HCT116 (cell line): Measurements from ENCODE around the gene SAG. TPM values are rescaled to one million over a fixed set of nuclear protein-coding genes. Genes with fewer than 3 reads are reported as not detected.

ENCODE experiments used
- ATAC-seq: fragments of 200-7000 bp; cut with Tn5 transposase; 2 replicates; pipeline ENCODE4 v1.9.1; 2020; ENCODE audit warnings: mild to moderate bottlenecking, moderate library complexity
- BruUV-seq: library from RNA; stranded (reverse); fragments of 400-500 nt; replicated peaks from 2 replicates; lab custom pipeline; 2021; lab: Mats Ljungman, UMichigan
- CTCF ChIA-PET: fragments of 300-600 bp; sonication (Branson Sonifier 250); formaldehyde crosslinking; loops from one replicate; lab custom pipeline; 2021; ENCODE audit warnings: antibody characterized with exemption; lab: Charles Lee
- POLR2A ChIA-PET: fragments of 300-600, 350-600 bp; sonication (Branson Sonifier 250); formaldehyde crosslinking; loops from one replicate; lab custom pipeline; 2021; ENCODE audit warnings: antibody characterized with exemption; lab: Charles Lee
- RAD21 ChIA-PET, 2 experiments: fragments of 300-600 bp; sonication (Branson Sonifier 250); formaldehyde crosslinking; loops; one replicate each; lab custom pipeline; 2023; ENCODE audit warnings: low total read pairs in 2 of 2; ENCODE audit not compliant: uncharacterized antibody in 2 of 2, unreplicated experiment in 2 of 2, low non-redundant PET in 1 of 2; lab: Charles Lee
- DNase-seq: peaks from one replicate; pipeline ENCODE4 v3.0.0-alpha.2; 2010; ENCODE audit warnings: low read depth, low spot score
- H2AFZ ChIP-seq: fragments of 200-600 bp; shearing (Covaris generic), sonication (generic); 2 replicates; pipeline ENCODE4 v1.6.1; 2017; ENCODE audit warnings: low read depth, mixed run types, mixed read lengths, antibody characterized with exemption, low read length; ENCODE audit not compliant: poor library complexity, severe bottlenecking
- H3K27ac ChIP-seq: 2 replicates; pipeline ENCODE4 v1.5.1; 2012; ENCODE audit warnings: low read depth, low read length
- H3K27me3 ChIP-seq: fragments of 200-600 bp; sonication (generic); 2 replicates; pipeline ENCODE4 v1.6.1; 2016; ENCODE audit warnings: mixed run types, low read length, mixed read lengths; ENCODE audit not compliant: insufficient read depth
- H3K36me3 ChIP-seq, 2 experiments: fragments of 200-500 bp in 1 of 2; fragments of 200-600 bp in 1 of 2; sonication (Bioruptor generic) in 1 of 2; sonication (generic) in 1 of 2; 2 replicates each; pipeline versions ENCODE4 v1.5.1 to v1.6.1; 2014 to 2016; ENCODE audit warnings: low read length in 2 of 2, inconsistent platforms in 1 of 2, mixed read lengths in 1 of 2, mixed run types in 1 of 2; ENCODE audit not compliant: insufficient read depth in 2 of 2, control insufficient read depth in 1 of 2
- H3K4me1 ChIP-seq, 2 experiments: fragments of 200-600 bp in 1 of 2; sonication (generic) in 1 of 2; 2 replicates each; pipeline versions ENCODE4 v1.5.1 to v1.6.1; 2012 to 2017; ENCODE audit warnings: low read length in 2 of 2, inconsistent platforms in 1 of 2, mild to moderate bottlenecking in 1 of 2, mixed read lengths in 1 of 2, mixed run types in 1 of 2, moderate library complexity in 1 of 2; ENCODE audit not compliant: insufficient read depth in 2 of 2, control insufficient read depth in 1 of 2
- H3K4me2 ChIP-seq: fragments of 200-600 bp; sonication (generic); 2 replicates; pipeline ENCODE4 v1.6.1; 2017; ENCODE audit warnings: mixed run types, low read length, mixed read lengths
- H3K4me3 ChIP-seq, 2 experiments: fragments of 200-600 bp in 1 of 2; sonication (generic) in 1 of 2; replicated peaks in 1 of 2; 2 replicates each; pipeline ENCODE4 v1.5.1; 2011 to 2016; ENCODE audit warnings: low read length in 2 of 2, control low read depth in 1 of 2, low read depth in 1 of 2, mild to moderate bottlenecking in 1 of 2, mixed read lengths in 1 of 2, mixed run types in 1 of 2
- H3K79me2 ChIP-seq: fragments of 200-600 bp; sonication (generic); 2 replicates; pipeline ENCODE4 v1.6.1; 2017; ENCODE audit warnings: mild to moderate bottlenecking, mixed run types, low read length, moderate library complexity, mixed read lengths; ENCODE audit not compliant: insufficient read depth
- H3K9ac ChIP-seq: fragments of 200-600 bp; sonication (generic); 2 replicates; pipeline ENCODE4 v1.6.1; 2016; ENCODE audit warnings: low read length, mixed read lengths
- H3K9me2 ChIP-seq: fragments of 200-600 bp; sonication (generic), shearing (Covaris generic); 2 replicates; pipeline ENCODE4 v1.6.1; 2017; ENCODE audit warnings: mixed run types, mild to moderate bottlenecking, moderate library complexity; ENCODE audit not compliant: insufficient read depth
- H3K9me3 ChIP-seq, 2 experiments: fragments of 200-500 bp in 1 of 2; fragments of 200-600 bp in 1 of 2; sonication (Bioruptor generic) in 1 of 2; sonication (generic) in 1 of 2; 2 replicates each; pipeline ENCODE4 v1.6.1; 2014 to 2017; ENCODE audit warnings: low read length in 2 of 2, mixed read lengths in 2 of 2, inconsistent platforms in 1 of 2, low read depth in 1 of 2, mild to moderate bottlenecking in 1 of 2, mixed run types in 1 of 2, moderate library complexity in 1 of 2; ENCODE audit not compliant: control insufficient read depth in 1 of 2, insufficient read depth in 1 of 2
- H4K20me1 ChIP-seq: fragments of 200-600 bp; sonication (generic), shearing (Covaris generic); 2 replicates; pipeline ENCODE4 v1.6.1; 2017; ENCODE audit warnings: mixed run types, mild to moderate bottlenecking, moderate library complexity; ENCODE audit not compliant: insufficient read depth
- ATF3 ChIP-seq: IDR thresholded peaks from 2 replicates; pipeline ENCODE4 v1.6.1; 2012
- CBX3 ChIP-seq: IDR thresholded peaks from 2 replicates; pipeline ENCODE4 v1.6.1; 2012; ENCODE audit warnings: low read depth
- CTCF ChIP-seq, 3 experiments: fragments of 200-600 bp in 1 of 3; sonication (generic) in 1 of 3; IDR thresholded peaks in 2 of 3; conservative IDR thresholded peaks in 1 of 3; 2 replicates each; pipeline ENCODE4 v1.5.1; 2012 to 2017; ENCODE audit warnings: low read depth in 2 of 3, low read length in 2 of 3, antibody characterized with exemption in 1 of 3, borderline replicate concordance in 1 of 3, control low read depth in 1 of 3, mild to moderate bottlenecking in 1 of 3, mixed read lengths in 1 of 3, mixed run types in 1 of 3, moderate library complexity in 1 of 3; ENCODE audit not compliant: insufficient read depth in 1 of 3
- EGR1 ChIP-seq: IDR thresholded peaks from 2 replicates; pipeline ENCODE4 v1.6.1; 2012; ENCODE audit warnings: low read depth
- ELF1 ChIP-seq: IDR thresholded peaks from 2 replicates; pipeline ENCODE4 v1.6.1; 2012; ENCODE audit warnings: low read depth, borderline replicate concordance
- EZH2 ChIP-seq: fragments of 200-600 bp; sonication (generic); IDR thresholded peaks from 2 replicates; pipeline ENCODE4 v1.6.1; 2017; ENCODE audit warnings: antibody characterized with exemption, mixed run types
- EZH2phosphoT487 ChIP-seq: fragments of 200-600 bp; IDR thresholded peaks from 2 replicates; pipeline ENCODE4 v1.6.1; 2018; ENCODE audit warnings: antibody characterized with exemption, borderline replicate concordance
- JUND ChIP-seq: IDR thresholded peaks from 2 replicates; pipeline ENCODE4 v1.6.1; 2012
- MAX ChIP-seq: IDR thresholded peaks from 2 replicates; pipeline ENCODE4 v1.6.1; 2012
- POLR2A ChIP-seq: IDR thresholded peaks from 2 replicates; pipeline ENCODE4 v1.7.0; 2011; ENCODE audit warnings: borderline replicate concordance; ENCODE audit not compliant: insufficient read depth, insufficient read length; ENCODE audit errors: extremely low read depth
- REST ChIP-seq: IDR thresholded peaks from 2 replicates; pipeline ENCODE4 v1.6.1; 2012; ENCODE audit warnings: low read depth
- SIN3A ChIP-seq: IDR thresholded peaks from 2 replicates; pipeline ENCODE4 v1.6.1; 2012; ENCODE audit warnings: low read depth
- SP1 ChIP-seq: IDR thresholded peaks from 2 replicates; pipeline ENCODE4 v1.6.1; 2012; ENCODE audit warnings: low read depth
- SRF ChIP-seq: IDR thresholded peaks from 2 replicates; pipeline ENCODE4 v1.6.1; 2012; ENCODE audit warnings: low read depth
- TCF7L2 ChIP-seq: IDR thresholded peaks from 2 replicates; pipeline ENCODE4 v1.7.0; 2011; ENCODE audit warnings: borderline replicate concordance, inconsistent platforms; ENCODE audit not compliant: insufficient read depth, insufficient read length; ENCODE audit errors: extremely low read depth
- YY1 ChIP-seq: IDR thresholded peaks from 2 replicates; pipeline ENCODE4 v1.6.1; 2011; ENCODE audit warnings: low read length, low read depth, moderate library complexity, mild to moderate bottlenecking; ENCODE audit not compliant: insufficient replicate concordance; ENCODE audit errors: extremely low read depth
- ZBTB33 ChIP-seq: IDR thresholded peaks from 2 replicates; pipeline ENCODE4 v1.6.1; 2011; ENCODE audit warnings: mild to moderate bottlenecking, low read length, moderate library complexity; ENCODE audit not compliant: insufficient replicate concordance; ENCODE audit errors: extremely low read depth
- ZFX ChIP-seq: fragments of 450-650 bp; IDR thresholded peaks from 2 replicates; pipeline ENCODE4 v1.6.1; 2017
- intact Hi-C: fragments of 100-400 bp; cut with micrococcal nuclease; formaldehyde crosslinking; loops from 2 replicates; pipeline ENCODE4 v1.10.0; 2022
- total RNA-seq: library from RNA; stranded (reverse); gene quantifications from one replicate; pipeline ENCODE4 v1.2.1, GENCODE V29; 2021; ENCODE audit not compliant: unreplicated experiment

SAG gene
- total RNA-seq, 1 experiment from 2014 or later = not detected

GRCh38 chr2:233321166-233321565 lies 13.6 kb downstream of the SAG start:
- Histone ChIP-seq H3K36me3 (no peaks in the 10 kb centered on the region), H2AFZ (no peak overlapping the region), H3K9ac (no peak overlapping the region), H3K27ac (no peak overlapping the region), H4K20me1 (no peaks in the 10 kb centered on the region), H3K4me1 (no peaks in the 10 kb centered on the region), H3K9me3 (no peaks in the 10 kb centered on the region), H3K9me2 (no peaks in the 10 kb centered on the region), H3K4me2 (no peak overlapping the region), H3K4me3 (no peak overlapping the region), H3K79me2 (no peaks in the 10 kb centered on the region), H3K27me3 (no peaks in the 10 kb centered on the region)
- no peak for TF ChIP-seq CTCF (IDR thresholded peaks at IDR 0.05 in 2 of 3, conservative IDR thresholded peaks at IDR 0.05 in 1 of 3; ENCODE audit: borderline replicate concordance in 1 of 3, insufficient read depth in 1 of 3, low read depth in 2 of 3, low read length in 2 of 3)
- no peak for TF ChIP-seq ATF3
- no peak for TF ChIP-seq EZH2
- TF ChIP-seq SIN3A = no peak
- TF ChIP-seq YY1 = no peak
- no peak for TF ChIP-seq ZFX
- no peak for TF ChIP-seq TCF7L2
- TF ChIP-seq CBX3 = no peak
- no peak for TF ChIP-seq ZBTB33
- no peak for TF ChIP-seq REST
- no peak for TF ChIP-seq EZH2phosphoT487
- TF ChIP-seq POLR2A = no peak
- TF ChIP-seq JUND = no peak
- TF ChIP-seq ELF1 = no peak
- TF ChIP-seq SRF = no peak
- no peak for TF ChIP-seq SP1
- TF ChIP-seq MAX = no peak
- TF ChIP-seq EGR1 = no peak
- POLR2A ChIA-PET = no interaction called here
- BruUV-seq = no TSS peak
- RAD21 ChIA-PET = no interaction called here
- intact Hi-C loops = no loop called here
- ATAC-seq (no peak), DNase-seq (no peak)
- CTCF ChIA-PET = no interaction called here
